ENCODE results near the gene SNX2. TPM values are rescaled to one million over a fixed set of nuclear protein-coding genes. Genes with fewer than 3 reads are reported as not detected.

The SNX2 gene
- total RNA-seq, 3 donors from 2014 or later (not counting 1 experiment from before 2014, with no cell fraction given): 47.9 to 57.4 (median 53.2) TPM

GRCh38 chr5:122874179-122874875 lies 99.4 kb downstream of the SNX2 start:
- Histone ChIP-seq H3K36me3 (ENCODE audit: control insufficient read depth, insufficient read depth, low read length) (no peaks in the 10 kb centered on the region), H3K4me3 (ENCODE audit: low read length) (no peak overlapping the region), H3K9me3 (ENCODE audit: control insufficient read depth, insufficient read depth, low read length) (no peaks in the 10 kb centered on the region), H3K27ac (ENCODE audit: low read length) (no peak overlapping the region), H3K27me3 (ENCODE audit: control insufficient read depth, insufficient read depth, low read length) (no peaks in the 10 kb centered on the region), H3K4me1 (ENCODE audit: control insufficient read depth, insufficient read depth, low read length) (no peaks in the 10 kb centered on the region)
- no peaks in the 10 kb centered on the region for H3K36me3 Mint-ChIP-seq
- H3K4me3 Mint-ChIP-seq: no peak overlapping the region
- ATAC-seq: no peak
- 89% methylated on average over 4 of the region's 4 CpGs for WGBS (ENCODE audit: insufficient coverage)
- DNase-seq: no peak
- H3K9me3 Mint-ChIP-seq: no peaks in the 10 kb centered on the region
- no peak overlapping the region for H3K27ac Mint-ChIP-seq
- intact Hi-C loops (cut with micrococcal nuclease): no loop called here
- H3K27me3 Mint-ChIP-seq (ENCODE audit: low read depth in 2 of 2): no peaks in the 10 kb centered on the region
- H3K4me1 Mint-ChIP-seq: peaks cover 7 to 21% of the 10 kb centered on the region in 2 donors
- TF ChIP-seq, protein P1, sequence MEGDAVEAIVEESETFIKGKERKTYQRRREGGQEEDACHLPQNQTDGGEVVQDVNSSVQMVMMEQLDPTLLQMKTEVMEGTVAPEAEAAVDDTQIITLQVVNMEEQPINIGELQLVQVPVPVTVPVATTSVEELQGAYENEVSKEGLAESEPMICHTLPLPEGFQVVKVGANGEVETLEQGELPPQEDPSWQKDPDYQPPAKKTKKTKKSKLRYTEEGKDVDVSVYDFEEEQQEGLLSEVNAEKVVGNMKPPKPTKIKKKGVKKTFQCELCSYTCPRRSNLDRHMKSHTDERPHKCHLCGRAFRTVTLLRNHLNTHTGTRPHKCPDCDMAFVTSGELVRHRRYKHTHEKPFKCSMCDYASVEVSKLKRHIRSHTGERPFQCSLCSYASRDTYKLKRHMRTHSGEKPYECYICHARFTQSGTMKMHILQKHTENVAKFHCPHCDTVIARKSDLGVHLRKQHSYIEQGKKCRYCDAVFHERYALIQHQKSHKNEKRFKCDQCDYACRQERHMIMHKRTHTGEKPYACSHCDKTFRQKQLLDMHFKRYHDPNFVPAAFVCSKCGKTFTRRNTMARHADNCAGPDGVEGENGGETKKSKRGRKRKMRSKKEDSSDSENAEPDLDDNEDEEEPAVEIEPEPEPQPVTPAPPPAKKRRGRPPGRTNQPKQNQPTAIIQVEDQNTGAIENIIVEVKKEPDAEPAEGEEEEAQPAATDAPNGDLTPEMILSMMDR (IDR thresholded peaks at IDR 0.05): no peak

DNA sequence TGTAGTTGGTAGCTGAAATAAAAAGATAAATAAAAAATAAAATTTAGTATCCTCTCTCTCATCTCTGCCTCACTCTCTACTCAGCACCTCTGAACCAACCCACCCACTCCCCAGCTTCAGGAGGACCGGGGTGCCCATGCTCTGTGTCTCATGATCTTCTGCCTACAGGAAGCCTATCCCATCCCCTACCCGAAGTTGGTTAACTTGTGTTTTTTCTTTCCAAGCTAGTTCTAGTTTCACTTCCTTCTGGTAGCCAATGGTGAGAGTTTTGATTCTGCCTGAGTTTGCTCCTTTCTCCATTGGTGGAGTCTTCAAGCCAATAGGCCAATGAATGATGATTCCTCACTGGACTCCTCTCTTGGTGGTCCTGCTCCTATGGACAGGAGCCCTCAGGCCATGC lies 102.6 kb downstream of the SNX2 start:
- H3K27ac ChIP-seq (ENCODE audit: low read length): no peak overlapping the region
- no peak for ATAC-seq
- H3K4me3 Mint-ChIP-seq: no peak overlapping the region
- TF ChIP-seq, protein P1 (IDR thresholded peaks at IDR 0.05): no peak
- no peaks in the 10 kb centered on the region for H3K27me3 ChIP-seq (ENCODE audit: control insufficient read depth, insufficient read depth, low read length)
- H3K9me3 ChIP-seq (ENCODE audit: control insufficient read depth, insufficient read depth, low read length): no peaks in the 10 kb centered on the region
- H3K9me3 Mint-ChIP-seq: no peaks in the 10 kb centered on the region
- H3K27ac Mint-ChIP-seq: no peak overlapping the region
- 13% methylated on average over 1 of the region's 2 CpGs for WGBS (ENCODE audit: insufficient coverage)
- DNase-seq: no peak
- H3K36me3 Mint-ChIP-seq: no peaks in the 10 kb centered on the region
- H3K4me1 Mint-ChIP-seq: peaks cover 7 to 21% of the 10 kb centered on the region in 2 donors
- intact Hi-C loops (cut with micrococcal nuclease): no loop called here
- no peak overlapping the region for H3K4me3 ChIP-seq (ENCODE audit: low read length)
- no peaks in the 10 kb centered on the region for H3K4me1 ChIP-seq (ENCODE audit: control insufficient read depth, insufficient read depth, low read length)
- H3K27me3 Mint-ChIP-seq (ENCODE audit: low read depth in 2 of 2): no peaks in the 10 kb centered on the region
- no peaks in the 10 kb centered on the region for H3K36me3 ChIP-seq (ENCODE audit: control insufficient read depth, insufficient read depth, low read length)

DNA sequence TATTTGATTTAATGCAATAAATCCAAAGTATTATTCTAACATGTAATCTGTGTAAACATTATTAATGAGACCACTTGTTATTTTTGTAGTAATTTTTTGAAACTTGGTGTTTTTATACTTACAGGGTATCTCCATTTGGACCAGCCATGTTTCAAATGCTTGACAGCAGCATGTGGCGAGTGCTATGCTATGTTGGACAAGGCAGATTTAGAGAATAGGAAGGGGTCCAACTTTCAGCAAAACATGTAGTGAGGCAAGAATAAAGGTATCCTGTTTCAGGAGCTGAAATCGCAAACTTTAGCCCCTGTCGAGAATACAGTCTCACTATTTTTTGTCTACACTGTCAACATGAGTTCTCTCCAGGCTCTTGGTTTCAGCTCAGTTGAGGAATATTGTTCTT lies 104.2 kb downstream of the SNX2 start:
- H3K4me1 Mint-ChIP-seq: peaks cover 6 to 21% of the 10 kb centered on the region in 2 donors
- TF ChIP-seq, protein P1 (IDR thresholded peaks at IDR 0.05): no peak
- no peaks in the 10 kb centered on the region for H3K36me3 Mint-ChIP-seq
- intact Hi-C loops (cut with micrococcal nuclease): no loop called here
- H3K4me3 Mint-ChIP-seq: no peak overlapping the region
- Histone ChIP-seq H3K36me3 (ENCODE audit: control insufficient read depth, insufficient read depth, low read length) (no peaks in the 10 kb centered on the region), H3K4me1 (ENCODE audit: control insufficient read depth, insufficient read depth, low read length) (no peaks in the 10 kb centered on the region), H3K9me3 (ENCODE audit: control insufficient read depth, insufficient read depth, low read length) (no peaks in the 10 kb centered on the region), H3K27me3 (ENCODE audit: control insufficient read depth, insufficient read depth, low read length) (no peaks in the 10 kb centered on the region), H3K4me3 (ENCODE audit: low read length) (no peak overlapping the region), H3K27ac (ENCODE audit: low read length) (no peak overlapping the region)
- WGBS (ENCODE audit: insufficient coverage): 99% methylated on average over 3 of the region's 3 CpGs
- H3K9me3 Mint-ChIP-seq: no peaks in the 10 kb centered on the region
- no peaks in the 10 kb centered on the region for H3K27me3 Mint-ChIP-seq (ENCODE audit: low read depth in 2 of 2)
- DNase-seq (no peak), ATAC-seq (no peak)
- H3K27ac Mint-ChIP-seq: no peak overlapping the region

Other genes with a start within 250 kb of the SNX2 start
- gene SNX24, start 70.5 kb downstream of the SNX2 start, total RNA-seq: 1 to 10 TPM; 3.6 to 5.2 (median 3.7) TPM

All from natural killer cell (primary cell).